HepG2 (cell line): ENCODE data around the gene ABHD17A. TPM values are rescaled to one million over a fixed set of nuclear protein-coding genes. Genes with fewer than 3 reads are reported as not detected.
A peak's percentile ranks its signal among the peaks of the same experiment; 100 is the strongest.

Experiments used
- ATAC-seq: fragments of 200-7000 bp; cut with Tn5 transposase; 3 replicates; pipeline ENCODE4 v1.9.1; 2020; ENCODE audit warnings: mild to moderate bottlenecking, moderate library complexity
- BruUV-seq: library from RNA; stranded (reverse); fragments of 400-500 nt; replicated peaks from 2 replicates; lab custom pipeline; 2021; lab: Mats Ljungman, UMichigan
- CTCF ChIA-PET: fragments of 300-600 bp; formaldehyde crosslinking; extraction: SDS; loops from one replicate; lab custom pipeline; 2021; ENCODE audit warnings: low total read pairs, inconsistent platforms, low intra/inter-chr PET ratio; lab: Yijun Ruan, JAX
- POLR2A ChIA-PET: fragments of 350-600 bp; sonication (Branson Sonifier 250); formaldehyde crosslinking; loops from one replicate; lab custom pipeline; 2020; ENCODE audit warnings: antibody characterized with exemption, inconsistent platforms; lab: Yijun Ruan, JAX
- DNase-seq: peaks from one replicate; pipeline ENCODE4 v3.0.0-alpha.2; 2015; ENCODE audit warnings: low spot score
- FAIRE-seq: peaks from 3 replicates; lab custom pipeline; 2011; peaks lifted over from hg19 to GRCh38; lab: Jason Lieb, UNC
- H2AFZ ChIP-seq: one replicate; pipeline ENCODE4 v1.6.1; 2011; ENCODE audit warnings: low read length, inconsistent platforms
- H3K27ac ChIP-seq: fragments of 300-600 bp; 3 replicates; pipeline ENCODE4 v1.8.0; 2011; ENCODE audit warnings: mixed run types, mild to moderate bottlenecking, mixed read lengths, low read length, inconsistent platforms; ENCODE audit not compliant: insufficient read depth; ENCODE audit errors: extremely low read length
- H3K27me3 ChIP-seq, 2 experiments: fragments of 200-600 bp in 1 of 2; 2 replicates in 1 of 2; 3 replicates in 1 of 2; pipeline versions ENCODE4 v1.6.0 to v1.8.0; 2011; ENCODE audit warnings: low read length in 2 of 2, mild to moderate bottlenecking in 2 of 2, moderate library complexity in 2 of 2, inconsistent platforms in 1 of 2; ENCODE audit not compliant: insufficient read depth in 2 of 2, control insufficient read depth in 1 of 2
- H3K36me3 ChIP-seq, 2 experiments: fragments of 200-600 bp in 1 of 2; replicated peaks in 1 of 2; 2 replicates in 1 of 2; 3 replicates in 1 of 2; pipeline versions ENCODE4 v1.5.1 to v1.8.0; 2011; ENCODE audit warnings: low read length in 2 of 2, inconsistent platforms in 1 of 2; ENCODE audit not compliant: insufficient read depth in 2 of 2, control insufficient read depth in 1 of 2
- H3K4me1 ChIP-seq: 2 replicates; pipeline ENCODE4 v1.5.1; 2012; ENCODE audit warnings: low read length, inconsistent platforms; ENCODE audit not compliant: insufficient read depth
- H3K4me2 ChIP-seq: 2 replicates; pipeline ENCODE4 v1.6.0; 2011; ENCODE audit warnings: low read depth, low read length, inconsistent platforms
- H3K4me3 ChIP-seq, 3 experiments: fragments of 200-600 bp in 1 of 3; sonication (generic), shearing (Covaris generic) in 1 of 3; replicated peaks in 1 of 3; 2 replicates each; pipeline ENCODE4 v1.5.1; 2011 to 2016; ENCODE audit warnings: low read length in 3 of 3, inconsistent platforms in 2 of 3, low read depth in 2 of 3, mild to moderate bottlenecking in 2 of 3, control low read depth in 1 of 3, mixed read lengths in 1 of 3; ENCODE audit not compliant: insufficient read depth in 1 of 3
- H3K79me2 ChIP-seq: one replicate; pipeline ENCODE4 v1.6.1; 2011; ENCODE audit warnings: low read length, inconsistent platforms; ENCODE audit not compliant: insufficient read depth
- H3K9ac ChIP-seq: 2 replicates; pipeline ENCODE4 v1.6.0; 2011; ENCODE audit warnings: mild to moderate bottlenecking, low read depth, low read length, inconsistent platforms; ENCODE audit not compliant: insufficient read depth
- H3K9me3 ChIP-seq: 2 replicates; pipeline ENCODE4 v1.5.1; 2012; ENCODE audit warnings: mild to moderate bottlenecking, low read length
- H4K20me1 ChIP-seq: 2 replicates; pipeline ENCODE4 v1.6.0; 2011; ENCODE audit warnings: inconsistent platforms, mild to moderate bottlenecking, low read length, moderate library complexity; ENCODE audit not compliant: insufficient read depth
- AKAP8 ChIP-seq: sonication (generic); formaldehyde crosslinking; IDR thresholded peaks from 2 replicates; pipeline ENCODE4 v1.5.1; 2020; ENCODE audit warnings: mild to moderate bottlenecking, missing genetic modification reagents
- GATAD2A ChIP-seq: IDR thresholded peaks from 2 replicates; pipeline ENCODE4 v1.6.1; 2016
- HDAC1 ChIP-seq: sonication (generic); formaldehyde crosslinking; IDR thresholded peaks from 2 replicates; pipeline ENCODE4 v1.5.1; 2020; ENCODE audit warnings: mild to moderate bottlenecking, missing genetic modification reagents
- HNRNPL ChIP-seq: fragments of 200-400 bp; formaldehyde crosslinking; IDR thresholded peaks from 2 replicates; pipeline ENCODE4 v1.6.1; 2017; ENCODE audit warnings: mild to moderate bottlenecking, low read depth, low read length
- NR2C2 ChIP-seq: sonication (generic); formaldehyde crosslinking; IDR thresholded peaks from 2 replicates; pipeline ENCODE4 v1.4.0; 2020; ENCODE audit warnings: missing genetic modification reagents, mild to moderate bottlenecking, moderate library complexity, borderline replicate concordance
- POGZ ChIP-seq: sonication (generic); formaldehyde crosslinking; IDR thresholded peaks from 2 replicates; pipeline ENCODE4 v1.4.0; 2020; ENCODE audit warnings: mild to moderate bottlenecking, missing genetic modification reagents
- ZNF205 ChIP-seq: IDR thresholded peaks from 2 replicates; pipeline ENCODE4 v1.6.1; 2018; ENCODE audit warnings: missing biosample characterization, missing genetic modification reagents
- ZNF574 ChIP-seq: sonication (generic); formaldehyde crosslinking; IDR thresholded peaks from 2 replicates; pipeline ENCODE4 v1.4.0; 2020; ENCODE audit warnings: missing genetic modification reagents
- ZNF619 ChIP-seq: sonication (generic); formaldehyde crosslinking; IDR thresholded peaks from 2 replicates; pipeline ENCODE4 v1.4.0; 2020; ENCODE audit warnings: mild to moderate bottlenecking, missing genetic modification reagents
- ZNF777 ChIP-seq: sonication (generic); formaldehyde crosslinking; IDR thresholded peaks from 2 replicates; pipeline ENCODE4 v1.4.0; 2020; ENCODE audit warnings: missing genetic modification reagents
- ZSCAN20 ChIP-seq: sonication (generic); formaldehyde crosslinking; IDR thresholded peaks from 2 replicates; pipeline ENCODE4 v1.4.0; 2020; ENCODE audit warnings: missing genetic modification reagents, mild to moderate bottlenecking, borderline replicate concordance
- ZSCAN21 ChIP-seq: sonication (generic); formaldehyde crosslinking; IDR thresholded peaks from 2 replicates; pipeline ENCODE4 v1.8.0; 2022; ENCODE audit warnings: mild to moderate bottlenecking, missing genetic modification reagents, moderate library complexity, borderline replicate concordance
- ZSCAN31 ChIP-seq: sonication (generic); formaldehyde crosslinking; IDR thresholded peaks from 2 replicates; pipeline ENCODE4 v1.5.0; 2020; ENCODE audit warnings: low read depth, mild to moderate bottlenecking, missing genetic modification reagents
- ZSCAN9 ChIP-seq: IDR thresholded peaks from 2 replicates; pipeline ENCODE4 v1.6.1; 2016; ENCODE audit warnings: borderline replicate concordance
- WGBS: methylation state at CpG from one replicate; pipeline ENCODE4 v1.1.6; 2017; ENCODE audit warnings: low lambda C conversion rate; 5-methylcytosine and 5-hydroxymethylcytosine counted together
- in situ Hi-C: cut with HindIII; loops from 2 replicates; pipeline ENCODE4 v1.10.0; 2017; ENCODE audit warnings: low pct_unique_long_range_greater_than_20kb; ENCODE audit not compliant: extremely low pct_ligation_motif_present
- intact Hi-C: fragments of 100-400 bp; cut with micrococcal nuclease; formaldehyde crosslinking; loops from one replicate; pipeline ENCODE4 v1.10.0; 2022; ENCODE audit not compliant: unreplicated experiment
- polyA plus RNA-seq, 8 experiments: library from polyadenylated mRNA; depleted of rRNA in 3 of 8; stranded (reverse) in 7 of 8; unstranded in 1 of 8; fragments of >200 nt; fragmentation: Illumina TruSeq in 4 of 8; extraction: Trizol in 4 of 8; gene quantifications; 2 replicates each; pipeline versions ENCODE4 v1.2.1 to v1.2.3, GENCODE V29; 2011 to 2016; ENCODE audit warnings: low read depth in 4 of 8, missing spikeins in 1 of 8, mixed read lengths in 1 of 8; ENCODE audit not compliant: insufficient read depth in 1 of 8
- total RNA-seq, 5 experiments: library from RNA; depleted of rRNA; stranded (reverse); fragments of >200 nt; fragmentation: Illumina TruSeq; extraction: Trizol; gene quantifications; 2 replicates each; pipeline ENCODE4 v1.2.3, GENCODE V29; 2016; ENCODE audit warnings: low read depth in 1 of 5
- TF ChIP-seq, protein P1 (sequence below): sonication (generic); formaldehyde crosslinking; IDR thresholded peaks from 2 replicates; pipeline ENCODE4 v1.5.1; 2020; ENCODE audit warnings: missing genetic modification reagents, mild to moderate bottlenecking, borderline replicate concordance

The ABHD17A gene
- total and polyA plus RNA-seq, 2 of the 13 experiments (the other 11 are each of a cell fraction or from before 2014, with no cell fraction given), result 27.7 to 40.8 TPM

DNA sequence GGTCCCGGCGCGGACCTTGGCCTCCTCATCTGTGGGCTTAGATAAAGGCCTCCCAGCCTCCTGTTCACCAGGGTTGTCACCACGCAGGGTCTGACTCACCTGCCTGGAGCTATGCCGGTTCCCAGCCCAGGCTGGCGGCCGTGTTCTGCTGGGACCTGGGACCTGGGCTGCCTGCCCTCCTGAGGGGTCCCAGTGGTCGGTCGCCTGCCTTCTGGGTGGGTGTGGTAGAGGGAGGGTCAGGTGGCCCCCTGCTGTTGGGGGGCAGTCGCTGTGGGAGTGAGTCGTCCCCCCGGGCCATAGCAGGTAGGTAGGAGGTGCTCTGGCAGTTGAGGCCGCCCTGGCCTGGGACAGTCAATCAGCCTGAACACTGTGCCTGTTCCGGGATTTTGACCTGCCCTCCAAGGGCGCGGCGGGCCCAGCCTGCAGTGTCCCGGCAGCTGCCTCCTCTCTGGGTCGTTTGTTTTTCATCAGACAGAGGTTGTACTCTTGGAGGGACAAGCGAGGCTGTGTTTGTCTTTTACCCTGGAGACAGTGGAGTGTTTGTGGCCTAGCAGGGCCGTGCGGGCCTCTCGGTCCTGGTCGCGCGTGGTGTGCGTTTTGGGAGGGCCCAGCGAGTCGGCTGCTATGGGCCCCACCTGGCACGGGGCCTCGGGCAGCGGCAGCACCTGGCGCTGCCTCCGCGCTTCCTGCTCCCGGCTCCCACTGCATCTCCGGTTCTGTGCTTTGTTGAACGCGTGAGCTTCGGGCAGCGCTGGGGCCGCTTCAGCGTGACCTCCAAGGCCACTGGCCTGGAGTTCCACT lies 22.5 kb upstream of the ABHD17A start:
- Histone ChIP-seq H3K4me3 (peak overlapping the region; percentile 57 to 82 (median 69)), H4K20me1 (peaks cover 6% of the 10 kb centered on the region; the same call in 1 of the 2 replicates), H3K9me3 (no peaks in the 10 kb centered on the region), H3K27me3 (no peaks in the 10 kb centered on the region), H2AFZ (no peak overlapping the region), H3K9ac (peak overlapping the region; percentile 70), H3K79me2 (peaks cover 50% of the 10 kb centered on the region), H3K36me3 (peaks cover 2% of the 10 kb centered on the region in 2 experiments; a peak in 3 of 5 replicates), H3K4me2 (peak overlapping the region; percentile 81), H3K27ac (peak overlapping the region; percentile 58), H3K4me1 (peaks cover 62% of the 10 kb centered on the region)
- peak; percentile 55 for DNase-seq
- BruUV-seq, result no TSS peak
- intact Hi-C loops (loop anchor here (1.0 kb wide), 1 partner anchor 22 kb away; no protein-coding TSS in a partner anchor), in situ Hi-C loops (no loop called here)
- no peak for FAIRE-seq
- CTCF ChIA-PET, result no interaction called here
- peak; percentile 70 for ATAC-seq
- POLR2A ChIA-PET, result interaction anchor here (0.7 to 3.5 kb wide), 4 partner anchors 10 to 144 kb away, joined by 3 to 14 read pairs (median 3); no protein-coding TSS in a partner anchor
- WGBS, result 0% methylated on average over 4 of the region's 43 CpGs
- no peak; the same call in 1 of the 2 replicates for TF ChIP-seq ZSCAN9
- TF ChIP-seq ZSCAN31 (CRISPR knock-in tag), result peak; percentile 67; the same call in 1 of the 2 replicates
- peak; percentile 28; the same call in 1 of the 2 replicates for TF ChIP-seq HDAC1 (CRISPR knock-in tag)
- peak; percentile 50; the same call in 1 of the 2 replicates for TF ChIP-seq GATAD2A (CRISPR knock-in tag)
- peak; percentile 67; the same call in 1 of the 2 replicates for TF ChIP-seq AKAP8
- peak; percentile 74; the same call in 1 of the 2 replicates for TF ChIP-seq HNRNPL
- TF ChIP-seq POGZ, result peak; percentile 50; the same call in 1 of the 2 replicates
- TF ChIP-seq ZNF574 (CRISPR knock-in tag), result peak; percentile 49
- TF ChIP-seq, protein P1, sequence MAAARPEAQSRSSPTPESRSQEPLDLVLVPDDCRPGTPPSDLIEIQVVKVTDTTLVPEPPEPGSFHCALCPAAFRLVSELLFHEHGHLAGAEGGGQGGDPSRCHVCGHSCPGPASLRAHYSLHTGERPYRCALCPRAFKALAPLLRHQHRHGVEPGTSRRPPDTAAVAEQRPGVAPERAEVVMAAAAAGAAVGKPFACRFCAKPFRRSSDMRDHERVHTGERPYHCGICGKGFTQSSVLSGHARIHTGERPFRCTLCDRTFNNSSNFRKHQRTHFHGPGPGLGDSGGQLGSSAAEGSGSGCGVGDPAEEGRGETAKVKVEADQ (CRISPR knock-in tag), result peak; percentile 72; the same call in 1 of the 2 replicates
- 0 out of 2 replicates have a peak, but pooled peaks have one; percentile 22 for TF ChIP-seq ZNF619
- TF ChIP-seq ZNF777, result peak; percentile 49; the same call in 1 of the 2 replicates
- TF ChIP-seq ZSCAN20, result 0 out of 2 replicates have a peak, but pooled peaks have one; percentile 44
- TF ChIP-seq ZNF205 (CRISPR knock-in tag), result 0 out of 2 replicates have a peak, but pooled peaks have one; percentile 11
- peak; percentile 60; the same call in 1 of the 2 replicates for TF ChIP-seq NR2C2
- peak; percentile 21; the same call in 1 of the 2 replicates for TF ChIP-seq ZSCAN21 (CRISPR knock-in tag)
